Astrocyte (in vitro differentiated cells and primary cell): ENCODE measurements around the gene HSD17B8. TPM values are rescaled to one million over a fixed set of nuclear protein-coding genes. Genes with fewer than 3 reads are reported as not detected.

ENCODE experiments used
- DNase-seq: peaks from one replicate; pipeline ENCODE4 v3.0.0-alpha.2; 2010; ENCODE audit warnings: low read depth
- FAIRE-seq: peaks from 2 replicates; lab custom pipeline; 2011; peaks lifted over from hg19 to GRCh38; lab: Jason Lieb, UNC
- H2AFZ ChIP-seq: 2 replicates; pipeline ENCODE4 v1.6.0; 2012; ENCODE audit warnings: low read depth, low read length, inconsistent platforms
- H3K27ac ChIP-seq: 2 replicates; pipeline ENCODE4 v1.5.1; 2011; ENCODE audit warnings: low read depth, low read length, inconsistent platforms
- H3K27me3 ChIP-seq: 2 replicates; pipeline ENCODE4 v1.6.0; 2011; ENCODE audit warnings: low read length, inconsistent platforms; ENCODE audit not compliant: insufficient read depth
- H3K36me3 ChIP-seq: 2 replicates; pipeline ENCODE4 v1.5.1; 2011; ENCODE audit warnings: low read length, inconsistent platforms; ENCODE audit not compliant: insufficient read depth
- H3K4me1 ChIP-seq: 2 replicates; pipeline ENCODE4 v1.5.1; 2011; ENCODE audit warnings: low read length, inconsistent platforms; ENCODE audit not compliant: insufficient read depth
- H3K4me2 ChIP-seq: 2 replicates; pipeline ENCODE4 v1.6.0; 2012; ENCODE audit warnings: low read length, inconsistent platforms
- H3K4me3 ChIP-seq: 2 replicates; pipeline ENCODE4 v1.5.1; 2011; ENCODE audit warnings: low read depth, mild to moderate bottlenecking, low read length, inconsistent platforms; ENCODE audit not compliant: insufficient read depth
- H3K79me2 ChIP-seq: 2 replicates; pipeline ENCODE4 v1.6.0; 2012; ENCODE audit warnings: mild to moderate bottlenecking, low read length, inconsistent platforms; ENCODE audit not compliant: insufficient read depth
- H3K9ac ChIP-seq: 2 replicates; pipeline ENCODE4 v1.6.0; 2012; ENCODE audit warnings: mild to moderate bottlenecking, low read length, inconsistent platforms
- H3K9me3 ChIP-seq: 2 replicates; pipeline ENCODE4 v1.5.1; 2012; ENCODE audit warnings: low read depth, mild to moderate bottlenecking, low read length, inconsistent platforms; ENCODE audit not compliant: insufficient read depth
- H4K20me1 ChIP-seq: 2 replicates; pipeline ENCODE4 v1.6.0; 2012; ENCODE audit warnings: low read length, inconsistent platforms; ENCODE audit not compliant: insufficient read depth
- H3K27ac Mint-ChIP-seq: one replicate; pipeline ENCODE4 v1.8.0; 2021; ENCODE audit warnings: mild to moderate bottlenecking, mixed read lengths; ENCODE audit not compliant: unreplicated experiment
- H3K27me3 Mint-ChIP-seq: one replicate; pipeline ENCODE4 v1.8.0; 2021; ENCODE audit warnings: low read depth, mixed read lengths; ENCODE audit not compliant: unreplicated experiment
- H3K36me3 Mint-ChIP-seq: one replicate; pipeline ENCODE4 v1.8.0; 2021; ENCODE audit warnings: low read depth, mixed read lengths; ENCODE audit not compliant: unreplicated experiment
- H3K4me1 Mint-ChIP-seq: one replicate; pipeline ENCODE4 v1.8.0; 2021; ENCODE audit warnings: low read depth, mixed read lengths; ENCODE audit not compliant: unreplicated experiment
- H3K4me3 Mint-ChIP-seq: one replicate; pipeline ENCODE4 v1.8.0; 2021; ENCODE audit warnings: mild to moderate bottlenecking, moderate library complexity, mixed read lengths; ENCODE audit not compliant: unreplicated experiment
- H3K9me3 Mint-ChIP-seq: one replicate; pipeline ENCODE4 v1.8.0; 2021; ENCODE audit warnings: mild to moderate bottlenecking, mixed read lengths; ENCODE audit not compliant: unreplicated experiment
- EZH2 ChIP-seq: IDR thresholded peaks from 2 replicates; pipeline ENCODE4 v1.6.1; 2012; ENCODE audit warnings: mild to moderate bottlenecking, low read length, inconsistent platforms; ENCODE audit not compliant: insufficient read depth
- total RNA-seq: library from RNA; stranded (reverse); gene quantifications from 2 replicates; pipeline ENCODE4 v1.2.1, GENCODE V29; 2021
- TF ChIP-seq, protein P1 (sequence below): IDR thresholded peaks from 2 replicates; pipeline ENCODE4 v1.5.1; 2011; ENCODE audit warnings: low read depth, mild to moderate bottlenecking, inconsistent platforms, low read length, moderate library complexity; ENCODE audit not compliant: insufficient read depth

HSD17B8 gene
- total RNA-seq, 1 donor from 2014 or later = 2.1 TPM

DNA sequence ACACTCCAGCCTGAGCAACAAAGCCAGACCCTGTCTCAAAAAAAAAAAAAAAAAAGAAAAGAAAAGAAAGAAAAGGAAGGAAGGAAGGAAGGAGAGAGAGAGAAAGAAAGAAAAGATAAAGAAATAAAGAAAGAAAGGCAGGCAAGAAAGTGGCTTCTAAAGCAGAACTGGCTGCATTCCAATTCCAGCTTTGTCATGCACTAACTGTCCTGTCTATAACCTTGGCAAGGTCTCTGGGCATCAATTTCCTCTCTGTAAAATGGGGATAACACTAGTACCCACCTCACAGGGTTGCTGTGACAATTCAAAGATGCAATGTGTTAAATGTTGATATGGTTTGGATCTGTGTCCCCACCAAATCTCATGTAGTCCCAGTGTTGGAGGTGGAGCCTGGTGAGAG lies 31.9 kb downstream of the HSD17B8 start:
- no peak overlapping the region for H3K4me3 ChIP-seq
- DNase-seq = no peak
- no peaks in the 10 kb centered on the region for H3K4me1 Mint-ChIP-seq
- H3K27ac ChIP-seq = no peak overlapping the region
- no peak overlapping the region for H3K27ac Mint-ChIP-seq
- H3K27me3 Mint-ChIP-seq = peaks cover 44% of the 10 kb centered on the region
- FAIRE-seq = no peak
- H3K4me2 ChIP-seq = no peak overlapping the region
- TF ChIP-seq EZH2 = no peak
- TF ChIP-seq, protein P1, sequence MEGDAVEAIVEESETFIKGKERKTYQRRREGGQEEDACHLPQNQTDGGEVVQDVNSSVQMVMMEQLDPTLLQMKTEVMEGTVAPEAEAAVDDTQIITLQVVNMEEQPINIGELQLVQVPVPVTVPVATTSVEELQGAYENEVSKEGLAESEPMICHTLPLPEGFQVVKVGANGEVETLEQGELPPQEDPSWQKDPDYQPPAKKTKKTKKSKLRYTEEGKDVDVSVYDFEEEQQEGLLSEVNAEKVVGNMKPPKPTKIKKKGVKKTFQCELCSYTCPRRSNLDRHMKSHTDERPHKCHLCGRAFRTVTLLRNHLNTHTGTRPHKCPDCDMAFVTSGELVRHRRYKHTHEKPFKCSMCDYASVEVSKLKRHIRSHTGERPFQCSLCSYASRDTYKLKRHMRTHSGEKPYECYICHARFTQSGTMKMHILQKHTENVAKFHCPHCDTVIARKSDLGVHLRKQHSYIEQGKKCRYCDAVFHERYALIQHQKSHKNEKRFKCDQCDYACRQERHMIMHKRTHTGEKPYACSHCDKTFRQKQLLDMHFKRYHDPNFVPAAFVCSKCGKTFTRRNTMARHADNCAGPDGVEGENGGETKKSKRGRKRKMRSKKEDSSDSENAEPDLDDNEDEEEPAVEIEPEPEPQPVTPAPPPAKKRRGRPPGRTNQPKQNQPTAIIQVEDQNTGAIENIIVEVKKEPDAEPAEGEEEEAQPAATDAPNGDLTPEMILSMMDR = no peak
- H3K9ac ChIP-seq = no peak overlapping the region
- H3K4me1 ChIP-seq = no peaks in the 10 kb centered on the region
- H3K27me3 ChIP-seq = peaks cover 26% of the 10 kb centered on the region
- H4K20me1 ChIP-seq = no peaks in the 10 kb centered on the region
- no peaks in the 10 kb centered on the region for H3K79me2 ChIP-seq
- no peaks in the 10 kb centered on the region for H3K36me3 Mint-ChIP-seq
- H3K9me3 Mint-ChIP-seq = peaks cover 3% of the 10 kb centered on the region
- H3K4me3 Mint-ChIP-seq = no peak overlapping the region
- no peaks in the 10 kb centered on the region for H3K36me3 ChIP-seq
- no peak overlapping the region for H2AFZ ChIP-seq
- no peaks in the 10 kb centered on the region for H3K9me3 ChIP-seq

DNA sequence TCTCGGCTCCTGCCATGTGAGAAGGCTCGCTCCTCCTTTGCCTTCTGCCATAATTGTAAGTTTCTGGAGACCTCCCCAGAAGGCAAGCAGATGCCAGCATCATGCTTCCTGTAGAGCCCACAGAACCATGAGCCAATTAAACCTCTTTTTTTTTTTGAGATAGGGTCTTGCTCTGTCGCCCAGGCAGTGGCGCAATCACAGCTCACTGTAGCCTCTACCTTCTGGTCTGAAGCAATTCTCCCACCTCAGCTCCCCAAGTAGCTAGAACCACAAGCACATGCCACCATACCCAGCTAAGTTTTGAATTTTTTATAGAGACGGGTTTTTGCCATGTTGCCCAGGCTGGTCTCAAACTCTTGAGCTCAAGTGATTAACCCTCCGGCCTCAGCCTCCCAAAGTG lies 32.4 kb downstream of the HSD17B8 start:
- Mint-ChIP-seq H3K4me1 (no peaks in the 10 kb centered on the region), H3K36me3 (no peaks in the 10 kb centered on the region), H3K4me3 (no peak overlapping the region), H3K27ac (no peak overlapping the region), H3K27me3 (peaks cover 42% of the 10 kb centered on the region), H3K9me3 (peaks cover 3% of the 10 kb centered on the region)
- Histone ChIP-seq H4K20me1 (no peaks in the 10 kb centered on the region), H3K4me2 (no peak overlapping the region), H3K4me1 (no peaks in the 10 kb centered on the region), H3K9ac (no peak overlapping the region), H3K4me3 (no peak overlapping the region), H2AFZ (no peak overlapping the region), H3K27ac (no peak overlapping the region), H3K27me3 (peaks cover 23% of the 10 kb centered on the region), H3K9me3 (no peaks in the 10 kb centered on the region), H3K36me3 (no peaks in the 10 kb centered on the region), H3K79me2 (no peaks in the 10 kb centered on the region)
- DNase-seq = no peak
- FAIRE-seq = no peak
- TF ChIP-seq EZH2 = no peak

DNA sequence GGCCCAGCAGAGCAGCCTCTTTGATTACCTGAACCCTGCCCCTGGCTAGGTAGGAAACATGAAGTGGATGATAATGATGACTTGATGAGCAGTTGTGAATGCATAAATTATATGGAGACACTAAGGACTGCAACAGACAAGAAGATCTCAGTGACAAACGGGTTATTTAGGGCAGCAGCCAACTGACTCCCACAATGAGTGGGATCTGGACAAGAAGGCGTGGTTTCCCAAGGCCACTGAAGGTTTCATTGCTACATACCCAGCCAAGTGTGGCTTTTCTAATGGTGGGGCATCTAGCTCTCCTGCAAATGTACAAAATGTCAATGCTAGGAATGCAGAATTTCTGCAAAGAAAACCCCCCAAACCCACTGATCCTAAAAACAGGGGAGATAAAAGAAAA lies 33.3 kb downstream of the HSD17B8 start:
- no peak overlapping the region for H3K27ac Mint-ChIP-seq
- H3K27me3 ChIP-seq = peaks cover 23% of the 10 kb centered on the region
- H3K4me3 Mint-ChIP-seq = no peak overlapping the region
- H3K9me3 ChIP-seq = no peaks in the 10 kb centered on the region
- no peak overlapping the region for H2AFZ ChIP-seq
- H3K4me2 ChIP-seq = no peak overlapping the region
- TF ChIP-seq, protein P1 = no peak
- TF ChIP-seq EZH2 = no peak
- no peak overlapping the region for H3K27ac ChIP-seq
- DNase-seq = no peak
- H3K4me1 Mint-ChIP-seq = no peaks in the 10 kb centered on the region
- no peaks in the 10 kb centered on the region for H3K36me3 ChIP-seq
- H3K27me3 Mint-ChIP-seq = peaks cover 47% of the 10 kb centered on the region
- H3K4me1 ChIP-seq = no peaks in the 10 kb centered on the region
- H3K36me3 Mint-ChIP-seq = no peaks in the 10 kb centered on the region
- H3K79me2 ChIP-seq = no peaks in the 10 kb centered on the region
- no peak for FAIRE-seq
- peaks cover 3% of the 10 kb centered on the region for H3K9me3 Mint-ChIP-seq
- no peak overlapping the region for H3K9ac ChIP-seq
- no peaks in the 10 kb centered on the region for H4K20me1 ChIP-seq
- no peak overlapping the region for H3K4me3 ChIP-seq
